PC-3 (cell line): ENCODE data around the gene CORO2A. TPM values are rescaled to one million over a fixed set of nuclear protein-coding genes. Genes with fewer than 3 reads are reported as not detected.

Experiments used
- ATAC-seq: fragments of 200-7000 bp; cut with Tn5 transposase; 2 replicates; pipeline ENCODE4 v1.9.1; 2020; ENCODE audit warnings: mild to moderate bottlenecking, moderate library complexity
- BruUV-seq: library from RNA; stranded (reverse); fragments of 400-500 nt; replicated peaks from 2 replicates; lab custom pipeline; 2021; lab: Mats Ljungman, UMichigan
- CTCF ChIA-PET: fragments of 300-600 bp; sonication (Branson Sonifier 250); formaldehyde crosslinking; loops from one replicate; lab custom pipeline; 2022; ENCODE audit warnings: antibody characterized with exemption; lab: Charles Lee
- POLR2A ChIA-PET: fragments of 300-600 bp; sonication (Branson Sonifier 250); formaldehyde crosslinking; loops from one replicate; lab custom pipeline; 2022; ENCODE audit warnings: antibody characterized with exemption; ENCODE audit not compliant: unreplicated experiment; lab: Charles Lee
- DNase-seq: peaks from one replicate; pipeline ENCODE4 v3.0.0-alpha.2; 2015
- H2AFZ ChIP-seq: fragments of 300-600 bp; sonication (generic); 2 replicates; pipeline ENCODE4 v1.6.0; 2016; ENCODE audit warnings: antibody characterized with exemption, low read length
- H3F3A ChIP-seq: fragments of 300-600 bp; sonication (generic); one replicate; pipeline ENCODE4 v1.6.0; 2017; ENCODE audit warnings: antibody characterized with exemption, low read length, control low read depth, mild to moderate bottlenecking; ENCODE audit not compliant: unreplicated experiment
- H3K27ac ChIP-seq: fragments of 300-600 bp; sonication (generic); 2 replicates; pipeline ENCODE4 v1.5.1; 2016; ENCODE audit warnings: mild to moderate bottlenecking, low read length
- H3K27me3 ChIP-seq: fragments of 300-600 bp; sonication (generic); 2 replicates; pipeline ENCODE4 v1.6.1; 2016; ENCODE audit warnings: low read length, mixed read lengths
- H3K36me3 ChIP-seq: fragments of 300-600 bp; sonication (generic); 2 replicates; pipeline ENCODE4 v1.6.1; 2016; ENCODE audit warnings: low read depth, mixed run types, low read length, mixed read lengths
- H3K4me1 ChIP-seq: fragments of 300-600 bp; sonication (generic); 2 replicates; pipeline ENCODE4 v1.5.1; 2016; ENCODE audit warnings: low read length; ENCODE audit not compliant: insufficient read depth
- H3K4me2 ChIP-seq: fragments of 300-600 bp; sonication (generic); 2 replicates; pipeline ENCODE4 v1.6.0; 2016; ENCODE audit warnings: low read length
- H3K4me3 ChIP-seq: fragments of 300-600 bp; sonication (generic); 2 replicates; pipeline ENCODE4 v1.5.1; 2016; ENCODE audit warnings: mild to moderate bottlenecking, low read length, mixed read lengths
- H3K79me2 ChIP-seq: fragments of 300-600 bp; sonication (generic); 2 replicates; pipeline ENCODE4 v1.6.1; 2017; ENCODE audit warnings: low read length, mixed read lengths
- H3K9ac ChIP-seq: fragments of 300-600 bp; sonication (generic); 2 replicates; pipeline ENCODE4 v1.6.0; 2016; ENCODE audit warnings: mild to moderate bottlenecking, low read length
- H3K9me2 ChIP-seq: fragments of 300-600 bp; sonication (generic); replicated peaks from 2 replicates; pipeline ENCODE4 v1.6.1; 2016; ENCODE audit warnings: mixed run types, low read length, mixed read lengths
- H3K9me3 ChIP-seq: fragments of 300-600 bp; sonication (generic); 2 replicates; pipeline ENCODE4 v1.6.1; 2016; ENCODE audit warnings: low read length, mixed read lengths
- H4K20me1 ChIP-seq: fragments of 300-600 bp; sonication (generic); 2 replicates; pipeline ENCODE4 v1.6.1; 2016; ENCODE audit warnings: low read length, mixed read lengths
- CTCF ChIP-seq: fragments of 300-600 bp; sonication (generic); conservative IDR thresholded peaks from 2 replicates; pipeline ENCODE4 v1.5.1; 2017; ENCODE audit warnings: antibody characterized with exemption, low read depth, mild to moderate bottlenecking, low read length
- EZH2 ChIP-seq: fragments of 300-600 bp; sonication (generic); IDR thresholded peaks from one replicate; pipeline ENCODE4 v1.6.1; 2017; ENCODE audit warnings: antibody characterized with exemption, mild to moderate bottlenecking, low read length; ENCODE audit not compliant: unreplicated experiment
- EZH2phosphoT487 ChIP-seq: fragments of 300-600 bp; sonication (generic); IDR thresholded peaks from 2 replicates; pipeline ENCODE4 v1.6.1; 2018; ENCODE audit warnings: mild to moderate bottlenecking, antibody characterized with exemption, low read length, borderline replicate concordance
- intact Hi-C: fragments of 100-400 bp; cut with micrococcal nuclease; formaldehyde crosslinking; loops from 2 replicates; pipeline ENCODE4 v1.9.0; 2023
- total RNA-seq: library from RNA; depleted of rRNA; stranded (reverse); fragments of >200 nt; gene quantifications from 2 replicates; pipeline ENCODE4 v1.2.3, GENCODE V29; 2014

Gene CORO2A
- total RNA-seq, 1 experiment from 2014 or later = 2.2 TPM

- no peak overlapping the region for H3K9ac ChIP-seq
- H2AFZ ChIP-seq = no peak overlapping the region
- no peaks in the 10 kb centered on the region for H3K9me2 ChIP-seq
- no TSS peak for BruUV-seq
- no peaks in the 10 kb centered on the region for H4K20me1 ChIP-seq
- H3F3A ChIP-seq = no peaks in the 10 kb centered on the region
- ChIA-PET CTCF (no interaction called here), POLR2A (no interaction called here)
- intact Hi-C loops = no loop called here
- DNase-seq (no peak), ATAC-seq (no peak)
- TF ChIP-seq EZH2phosphoT487 = no peak
- TF ChIP-seq EZH2 = no peak
- TF ChIP-seq CTCF = no peak
- no peak overlapping the region for H3K4me3 ChIP-seq
- H3K9me3 ChIP-seq = no peaks in the 10 kb centered on the region
- H3K27ac ChIP-seq = 0 out of 2 replicates have a peak overlapping the region, but pooled peaks have one; percentile 7
- H3K4me2 ChIP-seq = peak overlapping the region; percentile 16
- H3K4me1 ChIP-seq = peaks cover 21% of the 10 kb centered on the region
- no peaks in the 10 kb centered on the region for H3K36me3 ChIP-seq
- H3K79me2 ChIP-seq = no peaks in the 10 kb centered on the region
- H3K27me3 ChIP-seq = no peaks in the 10 kb centered on the region
Measured at GRCh38 chr9:98173181-98173580, 19.3 kb downstream of the CORO2A start.

- Histone ChIP-seq H3K79me2 (no peaks in the 10 kb centered on the region), H3K9me2 (no peaks in the 10 kb centered on the region), H3K4me2 (peak overlapping the region; percentile 16), H4K20me1 (no peaks in the 10 kb centered on the region), H3K9me3 (no peaks in the 10 kb centered on the region), H2AFZ (no peak overlapping the region), H3K4me3 (no peak overlapping the region), H3K27me3 (no peaks in the 10 kb centered on the region), H3K9ac (no peak overlapping the region), H3K36me3 (no peaks in the 10 kb centered on the region), H3F3A (no peaks in the 10 kb centered on the region), H3K4me1 (peaks cover 21% of the 10 kb centered on the region), H3K27ac (0 out of 2 replicates have a peak overlapping the region, but pooled peaks have one; percentile 7)
- intact Hi-C loops = no loop called here
- ATAC-seq (peak; percentile 73), DNase-seq (peak; percentile 70)
- TF ChIP-seq EZH2 (no peak), EZH2phosphoT487 (no peak), CTCF (no peak)
- POLR2A ChIA-PET = no interaction called here
- no TSS peak for BruUV-seq
- CTCF ChIA-PET = no interaction called here
Measured at GRCh38 chr9:98172604-98173003, 19.8 kb downstream of the CORO2A start.

- Histone ChIP-seq H3K36me3 (no peaks in the 10 kb centered on the region), H3K4me2 (no peak overlapping the region), H4K20me1 (no peaks in the 10 kb centered on the region), H3K27ac (no peak overlapping the region), H3K9ac (no peak overlapping the region), H3K9me3 (no peaks in the 10 kb centered on the region), H3K4me1 (peaks cover 21% of the 10 kb centered on the region), H3K27me3 (no peaks in the 10 kb centered on the region), H2AFZ (no peak overlapping the region), H3K4me3 (no peak overlapping the region), H3K79me2 (no peaks in the 10 kb centered on the region), H3F3A (no peaks in the 10 kb centered on the region), H3K9me2 (no peaks in the 10 kb centered on the region)
- BruUV-seq = no TSS peak
- ChIA-PET POLR2A (no interaction called here), CTCF (no interaction called here)
- DNase-seq = no peak
- TF ChIP-seq EZH2 (no peak), CTCF (no peak), EZH2phosphoT487 (no peak)
- intact Hi-C loops = no loop called here
- no peak for ATAC-seq
Measured at GRCh38 chr9:98171176-98171925, 21.1 kb downstream of the CORO2A start.
